CD4-positive, CD25-positive, alpha-beta regulatory T cell (primary cell): ENCODE results near the gene TRIM45. TPM values are rescaled to one million over a fixed set of nuclear protein-coding genes. Genes with fewer than 3 reads are reported as not detected.

ENCODE experiments used
- ATAC-seq, 2 donors: fragments of 150-1000 bp; cut with Tn5 transposase; one replicate each; pipeline ENCODE4 v1.10.0; 2021; ENCODE audit warnings: low read depth in 2 of 2, moderate number of reproducible peaks in 2 of 2, moderate library complexity in 1 of 2
- DNase-seq, 3 donors: peaks; one replicate each; pipeline versions ENCODE4 v3.0.0 to v3.0.0-alpha.2; 2012 to 2022; ENCODE audit warnings: mixed read lengths in 1 of 3
- H3K27ac ChIP-seq: one replicate; pipeline ENCODE4 v1.7.0; 2013; ENCODE audit warnings: mild to moderate bottlenecking, low read length; ENCODE audit not compliant: insufficient read depth, poor library complexity, severe bottlenecking
- H3K27me3 ChIP-seq: one replicate; pipeline ENCODE4 v1.7.0; 2013; ENCODE audit warnings: low read length; ENCODE audit not compliant: control insufficient read depth, insufficient read depth
- H3K36me3 ChIP-seq: one replicate; pipeline ENCODE4 v1.7.0; 2013; ENCODE audit warnings: mild to moderate bottlenecking, low read length, moderate library complexity; ENCODE audit not compliant: control insufficient read depth, insufficient read depth
- H3K4me1 ChIP-seq: 2 replicates; pipeline ENCODE4 v1.7.0; 2013; ENCODE audit warnings: mild to moderate bottlenecking, low read length; ENCODE audit not compliant: insufficient read depth, control insufficient read depth, poor library complexity, severe bottlenecking
- H3K4me3 ChIP-seq: one replicate; pipeline ENCODE4 v1.7.0; 2013; ENCODE audit warnings: low read depth, mild to moderate bottlenecking, low read length, moderate library complexity
- H3K9me3 ChIP-seq, 2 experiments: 1 replicate in 1 of 2; 2 replicates in 1 of 2; pipeline ENCODE4 v1.7.0; 2013; ENCODE audit warnings: low read length in 2 of 2, mild to moderate bottlenecking in 1 of 2, moderate library complexity in 1 of 2; ENCODE audit not compliant: control insufficient read depth in 2 of 2
- H3K27ac Mint-ChIP-seq, 3 donors: one replicate each; pipeline ENCODE4 v1.8.0; 2020 to 2022; ENCODE audit warnings: mild to moderate bottlenecking in 3 of 3, mixed read lengths in 3 of 3, moderate library complexity in 2 of 3
- H3K27me3 Mint-ChIP-seq: one replicate; pipeline ENCODE4 v1.8.0; 2022; ENCODE audit warnings: mild to moderate bottlenecking, mixed read lengths
- H3K36me3 Mint-ChIP-seq: one replicate; pipeline ENCODE4 v1.8.0; 2020; ENCODE audit warnings: mixed read lengths
- H3K4me1 Mint-ChIP-seq, 4 donors: one replicate each; pipeline ENCODE4 v1.8.0; 2020 to 2022; ENCODE audit warnings: mixed read lengths in 4 of 4, mild to moderate bottlenecking in 1 of 4
- H3K4me3 Mint-ChIP-seq, 4 donors: one replicate each; pipeline ENCODE4 v1.8.0; 2020 to 2022; ENCODE audit warnings: mild to moderate bottlenecking in 4 of 4, mixed read lengths in 4 of 4, moderate library complexity in 3 of 4
- H3K9me3 Mint-ChIP-seq, 7 donors: one replicate each; pipeline ENCODE4 v1.8.0; 2020 to 2022; ENCODE audit warnings: mixed read lengths in 7 of 7, mild to moderate bottlenecking in 3 of 7, moderate library complexity in 2 of 7
- polyA plus RNA-seq, 4 donors: library from polyadenylated mRNA; unstranded; fragments of 300-500 nt; fragmentation: Illumina TruSeq; gene quantifications; one replicate each; pipeline ENCODE4 v1.2.3, GENCODE V29; 2021
- total RNA-seq: library from RNA; stranded (reverse); gene quantifications from one replicate; pipeline ENCODE4 v1.2.3, GENCODE V29; 2022

Gene TRIM45
- total and polyA plus RNA-seq, 5 donors from 2014 or later = 0.05 to 0.84 (median 0.11) TPM; not detected in 1

- H3K9me3 ChIP-seq = no peaks in the 10 kb centered on the region
- no peak overlapping the region for H3K4me3 ChIP-seq
- Mint-ChIP-seq H3K4me1 (no peaks in the 10 kb centered on the region), H3K9me3 (peaks cover 0 to 4% (median 0%) of the 10 kb centered on the region in 7 donors), H3K4me3 (no peak overlapping the region), H3K36me3 (no peaks in the 10 kb centered on the region), H3K27ac (no peak overlapping the region), H3K27me3 (peaks cover 36% of the 10 kb centered on the region)
- no peaks in the 10 kb centered on the region for H3K36me3 ChIP-seq
- H3K27me3 ChIP-seq = no peaks in the 10 kb centered on the region
- DNase-seq (no peak), ATAC-seq (no peak)
- H3K4me1 ChIP-seq = no peaks in the 10 kb centered on the region
- H3K27ac ChIP-seq = no peak overlapping the region
These were observed 21.6 kb upstream of the TRIM45 start for GRCh38 chr1:117143172-117143571.

- ATAC-seq (no peak), DNase-seq (no peak)
- no peak overlapping the region for H3K27ac Mint-ChIP-seq
- peaks cover 0 to 4% (median 0%) of the 10 kb centered on the region in 4 donors for H3K4me1 Mint-ChIP-seq
- H3K36me3 Mint-ChIP-seq = no peaks in the 10 kb centered on the region
- Histone ChIP-seq H3K4me3 (no peak overlapping the region), H3K36me3 (no peaks in the 10 kb centered on the region), H3K27me3 (no peaks in the 10 kb centered on the region), H3K27ac (no peak overlapping the region), H3K9me3 (no peaks in the 10 kb centered on the region), H3K4me1 (no peaks in the 10 kb centered on the region)
- peaks cover 39% of the 10 kb centered on the region for H3K27me3 Mint-ChIP-seq
- no peak overlapping the region for H3K4me3 Mint-ChIP-seq
- H3K9me3 Mint-ChIP-seq = peaks cover 0 to 4% (median 0%) of the 10 kb centered on the region in 7 donors
These were observed 20.7 kb upstream of the TRIM45 start for GRCh38 chr1:117142200-117142599.

- Mint-ChIP-seq H3K4me3 (no peak overlapping the region), H3K9me3 (peaks cover 0 to 1% (median 0%) of the 10 kb centered on the region in 7 donors), H3K4me1 (peaks cover 0 to 4% (median 0%) of the 10 kb centered on the region in 4 donors), H3K36me3 (no peaks in the 10 kb centered on the region), H3K27ac (no peak overlapping the region), H3K27me3 (peaks cover 24% of the 10 kb centered on the region)
- Histone ChIP-seq H3K27ac (no peak overlapping the region), H3K27me3 (no peaks in the 10 kb centered on the region), H3K36me3 (no peaks in the 10 kb centered on the region), H3K4me3 (no peak overlapping the region), H3K9me3 (no peaks in the 10 kb centered on the region), H3K4me1 (no peaks in the 10 kb centered on the region)
- ATAC-seq (no peak), DNase-seq (no peak)
These were observed 17.0 kb upstream of the TRIM45 start for GRCh38 chr1:117138561-117138960.

- no peak for ATAC-seq
These were observed 16.6 kb upstream of the TRIM45 start for GRCh38 chr1:117138106-117138505.

GRCh38 chr1:117137281-117137855 is 15.8 kb upstream of the TRIM45 start:
- Mint-ChIP-seq H3K27me3 (peaks cover 24% of the 10 kb centered on the region), H3K4me1 (peaks cover 0 to 4% (median 0%) of the 10 kb centered on the region in 4 donors), H3K9me3 (peaks cover 0 to 1% (median 0%) of the 10 kb centered on the region in 7 donors), H3K4me3 (no peak overlapping the region), H3K36me3 (no peaks in the 10 kb centered on the region), H3K27ac (no peak overlapping the region)
- H3K4me3 ChIP-seq = no peak overlapping the region
- H3K36me3 ChIP-seq = no peaks in the 10 kb centered on the region
- no peak for DNase-seq
- no peaks in the 10 kb centered on the region for H3K4me1 ChIP-seq
- no peaks in the 10 kb centered on the region for H3K27me3 ChIP-seq
- H3K9me3 ChIP-seq = no peaks in the 10 kb centered on the region
- ATAC-seq = no peak
- H3K27ac ChIP-seq = no peak overlapping the region

More at GRCh38 chr1:117138106-117138505, 16.6 kb upstream of the TRIM45 start:
- Histone ChIP-seq H3K36me3 (no peaks in the 10 kb centered on the region), H3K9me3 (no peaks in the 10 kb centered on the region), H3K27ac (no peak overlapping the region), H3K4me3 (no peak overlapping the region), H3K27me3 (no peaks in the 10 kb centered on the region), H3K4me1 (no peaks in the 10 kb centered on the region)
- Mint-ChIP-seq H3K4me1 (peaks cover 0 to 4% (median 0%) of the 10 kb centered on the region in 4 donors), H3K4me3 (no peak overlapping the region), H3K9me3 (peaks cover 0 to 1% (median 0%) of the 10 kb centered on the region in 7 donors), H3K36me3 (no peaks in the 10 kb centered on the region), H3K27ac (no peak overlapping the region), H3K27me3 (peaks cover 24% of the 10 kb centered on the region)
- DNase-seq = no peak

GRCh38 chr1:117136749-117137148 is 15.2 kb upstream of the TRIM45 start:
- no peaks in the 10 kb centered on the region for H3K27me3 ChIP-seq
- H3K4me1 Mint-ChIP-seq = peaks cover 0 to 4% (median 0%) of the 10 kb centered on the region in 4 donors
- no peak overlapping the region for H3K4me3 Mint-ChIP-seq
- no peaks in the 10 kb centered on the region for H3K4me1 ChIP-seq
- H3K9me3 Mint-ChIP-seq = peaks cover 0 to 1% (median 0%) of the 10 kb centered on the region in 7 donors
- H3K27me3 Mint-ChIP-seq = peaks cover 24% of the 10 kb centered on the region
- H3K36me3 ChIP-seq = no peaks in the 10 kb centered on the region
- no peaks in the 10 kb centered on the region for H3K36me3 Mint-ChIP-seq
- H3K4me3 ChIP-seq = no peak overlapping the region
- DNase-seq = no peak
- no peak for ATAC-seq
- no peak overlapping the region for H3K27ac Mint-ChIP-seq
- H3K27ac ChIP-seq = no peak overlapping the region
- no peaks in the 10 kb centered on the region for H3K9me3 ChIP-seq

- no peaks in the 10 kb centered on the region for H3K27me3 ChIP-seq
- peaks cover 19% of the 10 kb centered on the region for H3K27me3 Mint-ChIP-seq
- H3K9me3 ChIP-seq = no peaks in the 10 kb centered on the region
- no peaks in the 10 kb centered on the region for H3K4me1 ChIP-seq
- H3K4me1 Mint-ChIP-seq = peaks cover 0 to 4% (median 0%) of the 10 kb centered on the region in 4 donors
- DNase-seq (no peak), ATAC-seq (no peak)
- peaks cover 0 to 1% (median 0%) of the 10 kb centered on the region in 7 donors for H3K9me3 Mint-ChIP-seq
- no peaks in the 10 kb centered on the region for H3K36me3 ChIP-seq
- no peak overlapping the region for H3K27ac ChIP-seq
- H3K4me3 ChIP-seq = no peak overlapping the region
- no peaks in the 10 kb centered on the region for H3K36me3 Mint-ChIP-seq
- H3K4me3 Mint-ChIP-seq = no peak overlapping the region
- no peak overlapping the region for H3K27ac Mint-ChIP-seq
These were observed 13.8 kb upstream of the TRIM45 start for GRCh38 chr1:117135329-117135728.

- H3K9me3 ChIP-seq = no peaks in the 10 kb centered on the region
- no peaks in the 10 kb centered on the region for H3K4me1 ChIP-seq
- H3K27me3 ChIP-seq = peaks cover 9% of the 10 kb centered on the region
- no peaks in the 10 kb centered on the region for H3K36me3 Mint-ChIP-seq
- no peak for DNase-seq
- no peak overlapping the region for H3K4me3 ChIP-seq
- H3K9me3 Mint-ChIP-seq = peaks cover 0 to 2% (median 0%) of the 10 kb centered on the region in 7 donors
- H3K27me3 Mint-ChIP-seq = peaks cover 22% of the 10 kb centered on the region
- no peak overlapping the region for H3K27ac ChIP-seq
- H3K4me1 Mint-ChIP-seq = peaks cover 0 to 6% (median 4%) of the 10 kb centered on the region in 4 donors
- H3K27ac Mint-ChIP-seq = no peak overlapping the region
- H3K36me3 ChIP-seq = no peaks in the 10 kb centered on the region
- H3K4me3 Mint-ChIP-seq = no peak overlapping the region
- ATAC-seq = no peak
These were observed 9.0 kb upstream of the TRIM45 start for GRCh38 chr1:117130526-117130925.
